ENCODE measurements around the gene SYCN.

Gene SYCN

DNA sequence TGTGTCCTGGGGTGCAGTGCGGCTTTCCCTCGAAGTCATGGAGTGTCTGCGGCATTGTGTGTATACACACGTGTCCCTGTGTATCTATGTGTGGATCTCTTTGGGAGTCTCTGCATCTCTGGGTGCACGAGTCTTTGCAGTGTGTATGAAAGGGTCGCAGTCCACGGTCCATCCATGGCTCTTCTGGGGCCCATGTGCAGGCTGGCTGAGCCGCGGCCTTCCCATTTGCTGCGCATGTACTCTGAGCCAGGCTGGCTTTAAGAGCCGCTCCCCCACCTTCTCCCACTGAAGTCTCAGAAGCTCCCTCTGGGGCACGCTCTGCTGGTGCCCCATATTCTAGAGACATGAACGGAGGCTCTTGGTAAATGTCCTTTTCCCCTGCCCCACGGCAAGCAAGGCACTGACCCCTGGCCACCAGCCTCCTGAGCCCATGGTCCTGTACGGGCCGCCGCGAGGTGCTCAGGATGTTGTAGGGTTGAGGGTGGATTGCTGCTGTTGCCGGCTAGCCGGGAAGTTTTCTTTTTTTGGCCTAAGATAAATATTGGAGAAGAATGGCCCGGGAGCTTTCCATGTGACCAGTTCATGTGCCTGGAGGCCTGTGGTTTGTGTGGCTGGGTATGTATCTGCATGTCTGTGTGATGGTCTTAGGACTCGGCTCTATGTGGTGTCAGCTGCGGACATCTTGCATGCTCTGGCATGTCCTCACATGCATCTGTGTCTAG is 46.6 kb downstream of the SYCN start:
- DNase-seq (ENCODE audit: extremely low read depth in 1 of 2, low read depth in 1 of 2), result no peak

DNA sequence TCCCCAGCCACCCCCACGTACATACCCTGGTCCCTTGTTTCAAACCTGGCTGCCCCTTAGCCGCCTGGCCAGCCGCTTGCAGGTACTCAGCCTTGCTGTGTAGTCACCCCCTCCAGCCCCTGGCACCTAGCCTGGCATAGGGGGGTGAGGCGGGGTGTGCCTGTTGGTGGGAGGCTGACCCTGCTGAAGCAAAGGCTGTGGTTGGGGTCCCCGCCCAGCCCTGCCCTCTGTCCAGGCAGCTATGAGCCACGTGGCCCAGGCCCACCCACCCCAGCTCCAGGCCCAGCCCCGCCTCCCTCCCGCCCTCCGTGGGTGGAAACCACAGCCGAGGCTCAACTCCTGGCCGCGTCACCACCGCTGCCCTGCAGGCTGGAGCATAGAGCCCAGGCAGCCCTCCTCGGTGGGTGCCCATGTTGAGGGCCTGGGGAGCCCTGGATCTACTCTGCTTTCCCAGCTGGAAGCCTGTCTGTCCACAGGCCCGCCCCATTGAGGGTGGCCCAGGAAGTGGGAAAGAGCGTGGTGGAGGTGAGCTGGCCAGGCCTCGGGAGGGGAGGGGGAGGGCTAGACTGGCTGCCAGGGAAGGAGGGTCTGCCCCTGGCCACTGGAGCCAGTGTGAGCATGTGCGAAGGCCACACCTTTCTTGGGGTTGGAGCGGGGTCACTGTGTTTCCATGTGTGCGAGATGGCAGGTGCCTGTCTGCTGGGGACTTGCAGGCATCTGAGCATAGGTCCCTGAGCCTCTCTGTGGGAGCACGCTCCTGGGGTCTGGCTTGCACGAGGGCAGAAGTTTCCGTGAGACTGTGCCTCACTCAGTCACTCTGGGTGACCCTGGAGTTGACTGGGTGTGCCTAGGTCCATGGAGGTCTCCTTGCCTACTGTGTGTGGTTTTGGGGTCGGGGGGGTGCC is 47.5 kb downstream of the SYCN start:
- no peak for DNase-seq (ENCODE audit: extremely low read depth in 1 of 2, low read depth in 1 of 2)

DNA sequence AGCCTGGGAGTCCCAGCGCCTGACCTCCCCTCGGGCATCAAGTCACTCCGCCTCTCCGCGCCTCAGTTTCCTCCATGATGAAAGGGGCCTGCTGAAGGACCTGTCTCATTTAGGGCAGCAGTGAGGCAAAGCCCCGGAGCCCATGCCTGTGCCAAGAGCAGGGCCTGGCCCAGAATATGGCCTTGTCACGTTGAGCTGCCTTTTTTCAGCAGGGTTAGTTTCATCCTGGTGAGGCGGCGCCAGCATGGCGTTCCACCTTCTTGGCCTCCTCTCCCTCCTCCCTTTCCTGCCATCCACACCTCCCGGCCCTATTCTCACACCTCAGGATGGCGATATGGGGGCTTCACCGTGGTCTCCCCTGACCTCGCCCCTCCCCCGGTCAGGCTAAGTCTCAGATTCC is 48.3 kb downstream of the SYCN start:
- no peak for DNase-seq (ENCODE audit: extremely low read depth in 1 of 2, low read depth in 1 of 2)

DNA sequence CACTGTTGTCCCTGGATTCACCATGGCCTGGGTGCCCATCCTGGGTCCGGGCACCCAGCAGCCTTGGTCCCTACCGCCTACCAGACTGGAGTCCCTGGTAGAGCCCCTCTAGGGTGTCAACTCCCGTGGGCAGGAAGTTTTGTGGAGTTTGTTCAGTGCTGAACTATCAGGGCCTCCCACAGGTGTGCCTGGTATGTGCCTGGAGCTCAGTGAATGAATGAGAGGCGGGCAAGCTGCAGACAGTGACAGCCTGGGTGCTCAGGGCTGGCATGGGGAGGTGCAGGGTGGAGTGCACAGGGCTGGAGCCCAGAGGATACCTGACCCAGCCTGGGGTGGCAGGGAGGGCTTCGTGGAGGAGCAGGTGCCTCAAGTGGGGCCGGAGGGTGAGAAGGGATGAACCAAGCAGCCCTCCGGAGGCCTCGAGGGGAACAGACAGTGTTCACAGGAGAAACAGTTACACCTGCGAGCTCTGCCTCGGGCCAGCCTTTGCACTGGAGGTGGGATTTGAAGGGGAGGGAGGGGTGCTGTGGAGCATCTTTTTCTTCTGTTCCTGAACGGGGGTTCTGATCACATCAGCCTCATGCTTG is 48.9 kb downstream of the SYCN start:
- DNase-seq (ENCODE audit: extremely low read depth in 1 of 2, low read depth in 1 of 2), result no peak

DNA sequence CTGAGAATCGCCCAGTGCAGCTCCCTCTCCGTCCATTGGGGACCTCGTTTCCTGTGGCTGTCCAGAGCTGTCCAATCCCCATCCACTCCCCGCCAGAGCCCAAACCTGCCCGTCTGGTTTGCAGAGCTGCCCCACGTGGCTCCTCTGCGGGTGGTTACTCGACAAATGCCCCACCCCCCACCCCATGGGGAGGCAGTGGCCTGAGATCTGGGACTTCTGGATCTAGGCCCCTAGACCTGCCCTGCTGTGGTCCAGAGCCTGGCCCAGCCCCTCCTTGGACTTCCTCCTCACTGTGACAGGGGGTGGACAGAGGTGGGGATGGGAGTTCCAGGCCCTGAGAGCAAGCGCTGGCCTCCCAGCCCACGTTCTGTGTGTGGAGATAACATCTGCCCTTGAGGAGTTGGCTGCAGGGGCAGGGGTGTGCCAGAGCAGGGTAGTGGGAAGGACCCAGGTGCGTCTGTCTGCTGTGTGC is 49.4 kb downstream of the SYCN start:
- DNase-seq (ENCODE audit: extremely low read depth in 1 of 2, low read depth in 1 of 2), result no peak

DNA sequence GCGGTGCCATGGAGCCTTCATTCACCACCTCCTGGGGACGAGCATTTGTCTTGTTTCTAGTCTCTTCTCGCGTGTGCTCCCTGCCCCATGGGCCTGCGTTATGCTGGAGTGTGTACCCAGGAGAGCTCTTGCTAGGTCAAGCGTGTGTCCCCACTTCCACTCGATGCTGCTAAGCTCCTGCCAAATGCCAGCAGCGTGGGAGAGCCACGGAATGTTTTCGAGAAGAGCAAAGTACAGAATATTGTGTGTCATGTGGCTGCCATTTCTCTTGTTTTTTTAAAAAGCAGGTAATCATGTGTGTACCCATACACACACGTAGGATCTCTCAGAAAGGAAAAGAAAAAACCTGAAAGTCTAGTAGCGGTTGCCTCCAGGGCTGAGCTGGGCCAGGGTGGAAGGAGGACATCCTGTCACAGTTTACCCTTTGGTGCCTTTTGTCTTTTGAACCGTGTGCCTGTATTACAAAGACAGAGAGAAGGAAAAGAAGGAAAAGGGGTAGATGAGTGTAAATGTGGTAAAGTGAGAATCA is 49.9 kb downstream of the SYCN start:
- no peak for DNase-seq (ENCODE audit: extremely low read depth in 1 of 2, low read depth in 1 of 2)
